PFSK-1 (cell line): ENCODE data around the gene RPRML.
A peak's percentile ranks its signal among the peaks of the same experiment; 100 is the strongest.

Experiments used
- FOXP2 ChIP-seq: optimal IDR thresholded peaks from 2 replicates; pipeline ENCODE3; 2011; ENCODE audit warnings: borderline replicate concordance, control low read depth, inconsistent platforms; ENCODE audit not compliant: insufficient read depth; ENCODE audit errors: extremely low read length, extremely low read depth
- POLR2AphosphoS5 ChIP-seq: IDR thresholded peaks from 2 replicates; pipeline ENCODE4 v1.6.1; 2012; ENCODE audit warnings: low read depth, mild to moderate bottlenecking, control low read depth, low read length, moderate library complexity
- SIN3A ChIP-seq: IDR thresholded peaks from 2 replicates; pipeline ENCODE4 v1.6.1; 2012; ENCODE audit warnings: mild to moderate bottlenecking, low read length, moderate library complexity, borderline replicate concordance; ENCODE audit not compliant: insufficient read depth
- TAF1 ChIP-seq: IDR thresholded peaks from 2 replicates; pipeline ENCODE4 v1.6.1; 2012; ENCODE audit warnings: low read length, control low read depth, borderline replicate concordance; ENCODE audit not compliant: insufficient read depth
- TF ChIP-seq, protein P1 (sequence below), 2 experiments: IDR thresholded peaks; 2 replicates each; pipeline versions ENCODE4 v1.6.1 to v1.8.0; 2011 to 2012; ENCODE audit warnings: low read depth in 2 of 2, low read length in 2 of 2, control low read depth in 1 of 2, inconsistent platforms in 1 of 2, mild to moderate bottlenecking in 1 of 2, moderate library complexity in 1 of 2; ENCODE audit not compliant: insufficient read depth in 1 of 2

GRCh38 chr17:46944931-46945330 lies 34.1 kb downstream of the RPRML start:
- TF ChIP-seq POLR2AphosphoS5 (0 out of 2 replicates have a peak, but pooled peaks have one; percentile 31), TAF1 (no peak), SIN3A (no peak), FOXP2 (no peak)
- TF ChIP-seq, protein P1, sequence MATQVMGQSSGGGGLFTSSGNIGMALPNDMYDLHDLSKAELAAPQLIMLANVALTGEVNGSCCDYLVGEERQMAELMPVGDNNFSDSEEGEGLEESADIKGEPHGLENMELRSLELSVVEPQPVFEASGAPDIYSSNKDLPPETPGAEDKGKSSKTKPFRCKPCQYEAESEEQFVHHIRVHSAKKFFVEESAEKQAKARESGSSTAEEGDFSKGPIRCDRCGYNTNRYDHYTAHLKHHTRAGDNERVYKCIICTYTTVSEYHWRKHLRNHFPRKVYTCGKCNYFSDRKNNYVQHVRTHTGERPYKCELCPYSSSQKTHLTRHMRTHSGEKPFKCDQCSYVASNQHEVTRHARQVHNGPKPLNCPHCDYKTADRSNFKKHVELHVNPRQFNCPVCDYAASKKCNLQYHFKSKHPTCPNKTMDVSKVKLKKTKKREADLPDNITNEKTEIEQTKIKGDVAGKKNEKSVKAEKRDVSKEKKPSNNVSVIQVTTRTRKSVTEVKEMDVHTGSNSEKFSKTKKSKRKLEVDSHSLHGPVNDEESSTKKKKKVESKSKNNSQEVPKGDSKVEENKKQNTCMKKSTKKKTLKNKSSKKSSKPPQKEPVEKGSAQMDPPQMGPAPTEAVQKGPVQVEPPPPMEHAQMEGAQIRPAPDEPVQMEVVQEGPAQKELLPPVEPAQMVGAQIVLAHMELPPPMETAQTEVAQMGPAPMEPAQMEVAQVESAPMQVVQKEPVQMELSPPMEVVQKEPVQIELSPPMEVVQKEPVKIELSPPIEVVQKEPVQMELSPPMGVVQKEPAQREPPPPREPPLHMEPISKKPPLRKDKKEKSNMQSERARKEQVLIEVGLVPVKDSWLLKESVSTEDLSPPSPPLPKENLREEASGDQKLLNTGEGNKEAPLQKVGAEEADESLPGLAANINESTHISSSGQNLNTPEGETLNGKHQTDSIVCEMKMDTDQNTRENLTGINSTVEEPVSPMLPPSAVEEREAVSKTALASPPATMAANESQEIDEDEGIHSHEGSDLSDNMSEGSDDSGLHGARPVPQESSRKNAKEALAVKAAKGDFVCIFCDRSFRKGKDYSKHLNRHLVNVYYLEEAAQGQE (IDR thresholded peaks at IDR 0.05; ENCODE audit: insufficient read depth in 1 of 2, low read depth in 2 of 2, low read length in 2 of 2): no peak
